Chondrocyte (in vitro differentiated cells): Measurements from ENCODE around the gene IFI27L1. TPM values are rescaled to one million over a fixed set of nuclear protein-coding genes. Genes with fewer than 3 reads are reported as not detected.

Experiments used
- DNase-seq: peaks from one replicate; pipeline ENCODE4 v3.0.0; 2021; ENCODE audit warnings: mixed read lengths, low spot score
- H3K27ac Mint-ChIP-seq: one replicate; pipeline ENCODE4 v1.8.0; 2021; ENCODE audit warnings: mild to moderate bottlenecking, moderate library complexity, mixed read lengths; ENCODE audit not compliant: unreplicated experiment
- H3K27me3 Mint-ChIP-seq: 2 replicates; pipeline ENCODE4 v1.8.0; 2021; ENCODE audit warnings: low read depth, mixed read lengths
- H3K36me3 Mint-ChIP-seq: 2 replicates; pipeline ENCODE4 v1.8.0; 2021; ENCODE audit warnings: low read depth, mixed read lengths
- H3K4me1 Mint-ChIP-seq: 2 replicates; pipeline ENCODE4 v1.8.0; 2021; ENCODE audit warnings: low read depth, mild to moderate bottlenecking, mixed read lengths
- H3K4me3 Mint-ChIP-seq: one replicate; pipeline ENCODE4 v1.8.0; 2021; ENCODE audit warnings: mild to moderate bottlenecking, moderate library complexity, mixed read lengths; ENCODE audit not compliant: unreplicated experiment
- H3K9me3 Mint-ChIP-seq: 2 replicates; pipeline ENCODE4 v1.8.0; 2021; ENCODE audit warnings: low read depth, mixed read lengths
- total RNA-seq: library from RNA; stranded (reverse); gene quantifications from 3 replicates; pipeline ENCODE4 v1.2.1, GENCODE V29; 2021
- TF ChIP-seq, protein P1 (sequence below): fragments of 200-600 bp; sonication (generic); IDR thresholded peaks from 2 replicates; pipeline ENCODE4 v1.5.0; 2021; ENCODE audit warnings: antibody characterized with exemption, mild to moderate bottlenecking, moderate library complexity

IFI27L1 gene
- total RNA-seq, 1 donor from 2014 or later = 33.6 TPM

DNA sequence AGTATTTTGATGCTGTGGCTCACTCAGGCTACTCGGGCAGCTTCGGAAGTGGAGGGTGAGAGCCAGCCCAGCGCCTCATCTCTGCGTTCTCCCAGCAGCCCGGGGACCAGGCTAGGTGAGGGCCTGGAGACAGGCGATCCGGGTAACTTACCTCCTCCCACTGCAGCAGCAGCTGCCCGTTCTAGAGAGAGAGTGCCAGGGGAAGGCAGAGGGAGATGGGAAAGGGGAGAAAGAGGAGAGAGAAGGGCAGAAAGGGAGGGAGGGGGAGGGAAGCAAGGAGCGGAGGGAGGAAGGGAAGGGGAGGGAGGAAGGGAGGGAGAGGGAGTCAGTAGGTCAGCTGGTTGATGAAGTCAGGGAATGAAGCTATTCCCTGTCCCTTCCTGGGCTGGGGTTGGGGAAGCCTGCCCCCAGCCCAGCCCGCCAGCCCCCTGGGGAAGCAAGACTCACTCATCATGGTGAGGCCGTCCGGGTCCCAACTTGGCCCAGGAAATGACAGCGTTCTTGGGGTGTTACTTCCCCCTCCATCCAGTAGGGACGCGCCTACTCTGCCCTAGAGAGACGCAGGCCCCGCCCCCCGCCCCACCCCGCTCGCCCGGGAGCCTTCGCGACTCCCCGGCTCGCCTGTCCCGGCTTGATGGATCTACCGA, 48.1 kb downstream of the IFI27L1 start, which contains the start of gene IFI27L2:
Gene IFI27L2 (minus strand): TSS at position 494 of the 647 bp plus-strand sequence. CDS start 40 bp downstream, at position 454.
- H3K4me1 Mint-ChIP-seq = peaks cover 15% of the 10 kb centered on the region
- peaks cover under 1% of the 10 kb centered on the region for H3K27me3 Mint-ChIP-seq
- no peaks in the 10 kb centered on the region for H3K9me3 Mint-ChIP-seq
- TF ChIP-seq, protein P1, sequence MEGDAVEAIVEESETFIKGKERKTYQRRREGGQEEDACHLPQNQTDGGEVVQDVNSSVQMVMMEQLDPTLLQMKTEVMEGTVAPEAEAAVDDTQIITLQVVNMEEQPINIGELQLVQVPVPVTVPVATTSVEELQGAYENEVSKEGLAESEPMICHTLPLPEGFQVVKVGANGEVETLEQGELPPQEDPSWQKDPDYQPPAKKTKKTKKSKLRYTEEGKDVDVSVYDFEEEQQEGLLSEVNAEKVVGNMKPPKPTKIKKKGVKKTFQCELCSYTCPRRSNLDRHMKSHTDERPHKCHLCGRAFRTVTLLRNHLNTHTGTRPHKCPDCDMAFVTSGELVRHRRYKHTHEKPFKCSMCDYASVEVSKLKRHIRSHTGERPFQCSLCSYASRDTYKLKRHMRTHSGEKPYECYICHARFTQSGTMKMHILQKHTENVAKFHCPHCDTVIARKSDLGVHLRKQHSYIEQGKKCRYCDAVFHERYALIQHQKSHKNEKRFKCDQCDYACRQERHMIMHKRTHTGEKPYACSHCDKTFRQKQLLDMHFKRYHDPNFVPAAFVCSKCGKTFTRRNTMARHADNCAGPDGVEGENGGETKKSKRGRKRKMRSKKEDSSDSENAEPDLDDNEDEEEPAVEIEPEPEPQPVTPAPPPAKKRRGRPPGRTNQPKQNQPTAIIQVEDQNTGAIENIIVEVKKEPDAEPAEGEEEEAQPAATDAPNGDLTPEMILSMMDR = peak; percentile 72
- no peak for DNase-seq
- peaks cover 3% of the 10 kb centered on the region for H3K36me3 Mint-ChIP-seq
- peak within 1 kb of the TSS; percentile 81 for H3K4me3 Mint-ChIP-seq
- peak within 1 kb of the TSS; percentile 70 for H3K27ac Mint-ChIP-seq

DNA sequence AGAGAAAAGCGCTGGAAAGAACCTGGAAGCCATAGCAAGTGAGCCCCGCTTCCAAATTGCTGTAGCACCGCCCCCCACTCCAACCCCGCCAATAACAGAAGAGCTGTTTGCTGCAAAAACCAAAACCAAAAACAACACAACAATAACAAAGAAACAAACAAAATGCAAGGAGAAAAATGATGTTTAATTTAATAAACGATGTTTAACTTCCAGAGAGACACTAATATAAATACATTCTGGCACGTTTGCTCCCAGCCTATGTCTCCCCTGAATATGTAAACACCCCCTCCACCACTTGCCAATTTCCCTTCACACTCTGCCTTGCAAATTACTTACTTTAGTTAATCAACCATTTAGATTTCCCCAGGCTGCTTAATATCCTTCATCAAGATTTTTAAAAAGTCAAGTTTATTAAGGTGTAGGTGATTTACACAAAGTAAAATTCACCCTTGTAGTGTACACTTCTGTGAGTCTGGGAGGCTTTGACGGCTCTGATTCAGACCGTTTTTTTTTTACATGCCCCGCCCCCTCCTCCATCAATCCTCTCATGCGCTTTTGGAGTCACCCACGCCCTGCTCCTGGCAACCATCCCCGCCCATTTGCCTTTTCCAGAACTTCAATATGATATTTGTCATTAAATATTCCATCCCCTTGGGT, 48.8 kb downstream of the IFI27L1 start:
- DNase-seq = no peak
- Mint-ChIP-seq H3K4me3 (peak overlapping the region; percentile 81), H3K27me3 (peaks cover 6% of the 10 kb centered on the region), H3K4me1 (peaks cover 15% of the 10 kb centered on the region), H3K9me3 (no peaks in the 10 kb centered on the region), H3K27ac (peak overlapping the region; percentile 70), H3K36me3 (peaks cover 3% of the 10 kb centered on the region)
- TF ChIP-seq, protein P1 = no peak

- TF ChIP-seq, protein P1 = peak; percentile 96
- Mint-ChIP-seq H3K36me3 (peaks cover 6% of the 10 kb centered on the region), H3K27ac (no peak overlapping the region), H3K27me3 (peaks cover 14% of the 10 kb centered on the region), H3K4me3 (no peak overlapping the region), H3K4me1 (peaks cover 15% of the 10 kb centered on the region), H3K9me3 (peaks cover 8% of the 10 kb centered on the region)
- DNase-seq = no peak
Observed at GRCh38 chr14:94132285-94132887, 51.3 kb downstream of the IFI27L1 start.

- H3K4me3 Mint-ChIP-seq = no peak overlapping the region
- H3K4me1 Mint-ChIP-seq = no peaks in the 10 kb centered on the region
- peaks cover 8% of the 10 kb centered on the region for H3K9me3 Mint-ChIP-seq
- H3K36me3 Mint-ChIP-seq = peaks cover 8% of the 10 kb centered on the region
- H3K27me3 Mint-ChIP-seq = peaks cover 18% of the 10 kb centered on the region
- no peak overlapping the region for H3K27ac Mint-ChIP-seq
- no peak for DNase-seq
- TF ChIP-seq, protein P1 = no peak
Observed at GRCh38 chr14:94135476-94135875, 54.4 kb downstream of the IFI27L1 start.

GRCh38 chr14:94136575-94137331, 55.6 kb downstream of the IFI27L1 start:
- TF ChIP-seq, protein P1 = peak; percentile 95
- H3K36me3 Mint-ChIP-seq = peaks cover 8% of the 10 kb centered on the region
- peaks cover 18% of the 10 kb centered on the region for H3K27me3 Mint-ChIP-seq
- H3K27ac Mint-ChIP-seq = no peak overlapping the region
- DNase-seq = no peak
- H3K9me3 Mint-ChIP-seq = peaks cover 8% of the 10 kb centered on the region
- H3K4me3 Mint-ChIP-seq = no peak overlapping the region
- no peaks in the 10 kb centered on the region for H3K4me1 Mint-ChIP-seq
